ENCODE measurements around the gene RHD.
"Not testable (repeated sequence)": the region's sequence is repeated elsewhere in the genome, so short reads cannot be mapped to it uniquely, and the experiment has no call there.

DNA sequence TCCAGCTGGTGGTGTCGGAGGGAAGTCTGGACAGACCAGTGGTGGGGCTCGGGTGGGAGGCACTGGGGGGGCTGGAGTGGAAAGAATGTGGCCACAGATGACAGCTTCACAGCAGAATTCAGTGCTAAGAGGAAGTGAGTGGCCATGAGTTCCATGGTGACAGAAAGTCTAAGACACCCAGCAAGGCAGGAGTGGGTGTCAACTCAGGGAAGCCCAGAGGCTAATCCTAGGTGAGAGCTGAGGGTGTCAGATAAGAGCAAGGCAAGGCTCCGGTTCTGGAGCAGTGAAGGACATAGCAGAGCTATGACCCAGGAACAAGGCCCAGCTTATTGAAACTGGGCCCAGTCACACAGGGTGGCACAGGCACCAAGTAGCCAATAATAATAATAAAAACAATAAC lies 30.0 kb downstream of the RHD start:
- TF ChIP-seq, protein P1, sequence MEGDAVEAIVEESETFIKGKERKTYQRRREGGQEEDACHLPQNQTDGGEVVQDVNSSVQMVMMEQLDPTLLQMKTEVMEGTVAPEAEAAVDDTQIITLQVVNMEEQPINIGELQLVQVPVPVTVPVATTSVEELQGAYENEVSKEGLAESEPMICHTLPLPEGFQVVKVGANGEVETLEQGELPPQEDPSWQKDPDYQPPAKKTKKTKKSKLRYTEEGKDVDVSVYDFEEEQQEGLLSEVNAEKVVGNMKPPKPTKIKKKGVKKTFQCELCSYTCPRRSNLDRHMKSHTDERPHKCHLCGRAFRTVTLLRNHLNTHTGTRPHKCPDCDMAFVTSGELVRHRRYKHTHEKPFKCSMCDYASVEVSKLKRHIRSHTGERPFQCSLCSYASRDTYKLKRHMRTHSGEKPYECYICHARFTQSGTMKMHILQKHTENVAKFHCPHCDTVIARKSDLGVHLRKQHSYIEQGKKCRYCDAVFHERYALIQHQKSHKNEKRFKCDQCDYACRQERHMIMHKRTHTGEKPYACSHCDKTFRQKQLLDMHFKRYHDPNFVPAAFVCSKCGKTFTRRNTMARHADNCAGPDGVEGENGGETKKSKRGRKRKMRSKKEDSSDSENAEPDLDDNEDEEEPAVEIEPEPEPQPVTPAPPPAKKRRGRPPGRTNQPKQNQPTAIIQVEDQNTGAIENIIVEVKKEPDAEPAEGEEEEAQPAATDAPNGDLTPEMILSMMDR (IDR thresholded peaks at IDR 0.05): not testable (repeated sequence)
- not testable (repeated sequence) for TF ChIP-seq POLR2A (IDR thresholded peaks at IDR 0.05)
